ENCODE data around the gene MEGF8. TPM values are rescaled to one million over a fixed set of nuclear protein-coding genes. Genes with fewer than 3 reads are reported as not detected.

Gene MEGF8
- total and polyA plus RNA-seq, 2 donors (not counting 3 experiments of a cell fraction or from before 2014, with no cell fraction given) = 20.6 to 39.6 TPM

DNA sequence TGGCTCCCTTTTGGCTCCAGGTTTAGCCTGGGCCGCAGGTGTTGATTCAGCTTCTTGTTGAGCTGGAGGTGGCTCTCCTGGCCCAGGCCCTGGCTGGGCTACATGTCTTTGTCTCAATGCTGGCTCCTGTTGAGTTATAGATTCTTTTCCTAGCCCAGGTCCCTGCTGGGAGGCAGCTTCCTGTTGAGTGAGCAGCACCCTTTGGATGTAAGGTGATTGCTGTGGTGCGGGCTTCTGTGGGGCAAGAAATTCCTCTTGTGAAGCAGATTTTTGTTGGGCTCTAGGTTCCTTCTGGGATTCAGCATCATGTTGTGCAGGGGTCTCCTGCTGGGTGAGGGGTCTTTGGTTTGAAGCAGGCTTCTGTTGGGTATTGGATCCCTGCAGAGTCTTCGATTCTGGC is 101.2 kb downstream of the MEGF8 start:
- Histone ChIP-seq H2AFZ (ENCODE audit: low read depth, low read length) (no peak overlapping the region), H3K9me3 (replicated peaks; ENCODE audit: control insufficient read depth, insufficient read depth, low read length) (no peaks in the 10 kb centered on the region), H3K4me1 (ENCODE audit: control insufficient read depth, extremely low read depth, insufficient read depth, low read length) (peaks cover 24% of the 10 kb centered on the region), H3K27ac (ENCODE audit: insufficient read depth, low read depth, low read length) (no peak overlapping the region), H4K20me1 (replicated peaks; ENCODE audit: control insufficient read depth, extremely low read depth, insufficient read depth, low read length) (no peaks in the 10 kb centered on the region), H3K4me3 (replicated peaks in 1 of 3; ENCODE audit: insufficient read depth in 1 of 3, low read depth in 1 of 3, low read length in 3 of 3) (no peak overlapping the region), H3K79me2 (ENCODE audit: control insufficient read depth, insufficient read depth, low read length) (no peaks in the 10 kb centered on the region), H3K9ac (replicated peaks; ENCODE audit: extremely low read depth, insufficient read depth, low read length) (no peak overlapping the region), H3K36me3 (ENCODE audit: control insufficient read depth in 2 of 2, extremely low read depth in 1 of 2, insufficient read depth in 2 of 2, low read length in 2 of 2) (no peaks in the 10 kb centered on the region), H3K9me1 (replicated peaks; ENCODE audit: control insufficient read depth, extremely low read depth, insufficient read depth, low read length) (no peaks in the 10 kb centered on the region), H3K27me3 (ENCODE audit: control insufficient read depth in 2 of 2, insufficient read depth in 2 of 2, low read length in 2 of 2) (no peaks in the 10 kb centered on the region), H3K4me2 (ENCODE audit: insufficient read depth, low read length) (no peak overlapping the region)
- TF ChIP-seq POLR2AphosphoS5 (IDR thresholded peaks at IDR 0.05; ENCODE audit: insufficient read depth, low read depth, low read length) (no peak), JUN (IDR thresholded peaks at IDR 0.05; ENCODE audit: borderline replicate concordance, insufficient read depth, insufficient read length, low read depth) (no peak), MYC (IDR thresholded peaks at IDR 0.05; ENCODE audit: low read depth, low read length) (no peak), POLR2A (IDR thresholded peaks at IDR 0.05; ENCODE audit: low read depth, low read length) (no peak), GATA2 (IDR thresholded peaks at IDR 0.05; ENCODE audit: insufficient read depth, insufficient read length, low read depth, low read length) (no peak), EZH2 (IDR thresholded peaks at IDR 0.05; ENCODE audit: borderline replicate concordance, low read depth, low read length, severe bottlenecking) (no peak), FOS (IDR thresholded peaks at IDR 0.05; ENCODE audit: borderline replicate concordance, insufficient read depth, low read length) (no peak)
- TF ChIP-seq, protein P1, sequence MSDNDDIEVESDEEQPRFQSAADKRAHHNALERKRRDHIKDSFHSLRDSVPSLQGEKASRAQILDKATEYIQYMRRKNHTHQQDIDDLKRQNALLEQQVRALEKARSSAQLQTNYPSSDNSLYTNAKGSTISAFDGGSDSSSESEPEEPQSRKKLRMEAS (IDR thresholded peaks at IDR 0.05; ENCODE audit: insufficient read depth, insufficient read length) = no peak
- TF ChIP-seq, protein P2, sequence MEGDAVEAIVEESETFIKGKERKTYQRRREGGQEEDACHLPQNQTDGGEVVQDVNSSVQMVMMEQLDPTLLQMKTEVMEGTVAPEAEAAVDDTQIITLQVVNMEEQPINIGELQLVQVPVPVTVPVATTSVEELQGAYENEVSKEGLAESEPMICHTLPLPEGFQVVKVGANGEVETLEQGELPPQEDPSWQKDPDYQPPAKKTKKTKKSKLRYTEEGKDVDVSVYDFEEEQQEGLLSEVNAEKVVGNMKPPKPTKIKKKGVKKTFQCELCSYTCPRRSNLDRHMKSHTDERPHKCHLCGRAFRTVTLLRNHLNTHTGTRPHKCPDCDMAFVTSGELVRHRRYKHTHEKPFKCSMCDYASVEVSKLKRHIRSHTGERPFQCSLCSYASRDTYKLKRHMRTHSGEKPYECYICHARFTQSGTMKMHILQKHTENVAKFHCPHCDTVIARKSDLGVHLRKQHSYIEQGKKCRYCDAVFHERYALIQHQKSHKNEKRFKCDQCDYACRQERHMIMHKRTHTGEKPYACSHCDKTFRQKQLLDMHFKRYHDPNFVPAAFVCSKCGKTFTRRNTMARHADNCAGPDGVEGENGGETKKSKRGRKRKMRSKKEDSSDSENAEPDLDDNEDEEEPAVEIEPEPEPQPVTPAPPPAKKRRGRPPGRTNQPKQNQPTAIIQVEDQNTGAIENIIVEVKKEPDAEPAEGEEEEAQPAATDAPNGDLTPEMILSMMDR (IDR thresholded peaks at IDR 0.05; ENCODE audit: extremely low read depth in 1 of 2, insufficient read depth in 1 of 2, low read depth in 1 of 2, low read length in 2 of 2) = no peak
- dilution Hi-C loops (cut with MboI; ENCODE audit: extremely low pct_ligation_motif_present, low sequenced_read_pairs) = no loop called here
- no TSS peak for BruUV-seq (replicated peaks)
- POLR2A ChIA-PET = no interaction called here
- FAIRE-seq = no peak
- DNase-seq (ENCODE audit: low read depth, low spot score) = no peak
- CTCF ChIA-PET = interaction anchor here (1.2 to 4.3 kb wide), 2 partner anchors 12 to 14 kb away, joined by 12 to 22 read pairs; no protein-coding TSS in a partner anchor
- intact Hi-C loops (cut with micrococcal nuclease) = no loop called here

Measured in endothelial cell of umbilical vein (primary cell).